Nephron progenitor cell (in vitro differentiated cells): ENCODE measurements around the gene KCNAB2.

Source experiments
- DNase-seq: peaks from one replicate; pipeline ENCODE4 v3.0.0; 2021
- H3K27ac Mint-ChIP-seq: 2 replicates; pipeline ENCODE4 v1.8.0; 2021; ENCODE audit warnings: mild to moderate bottlenecking, moderate library complexity, mixed read lengths
- H3K27me3 Mint-ChIP-seq: 2 replicates; pipeline ENCODE4 v1.8.0; 2021; ENCODE audit warnings: mild to moderate bottlenecking, low read depth, mixed read lengths; ENCODE audit not compliant: poor library complexity
- H3K36me3 Mint-ChIP-seq: 2 replicates; pipeline ENCODE4 v1.8.0; 2021; ENCODE audit warnings: low read depth, mixed read lengths
- H3K4me1 Mint-ChIP-seq: 2 replicates; pipeline ENCODE4 v1.8.0; 2021; ENCODE audit warnings: mixed read lengths
- H3K4me3 Mint-ChIP-seq: 2 replicates; pipeline ENCODE4 v1.8.0; 2021; ENCODE audit warnings: mild to moderate bottlenecking, moderate library complexity, mixed read lengths
- H3K9me3 Mint-ChIP-seq: 2 replicates; pipeline ENCODE4 v1.8.0; 2021; ENCODE audit warnings: mild to moderate bottlenecking, moderate library complexity, mixed read lengths
- CTCF ChIP-seq: fragments of 200-600 bp; sonication (generic); IDR thresholded peaks from 2 replicates; pipeline ENCODE4 v1.5.0; 2021; ENCODE audit warnings: antibody characterized with exemption

Gene KCNAB2

GRCh38 chr1:6097824-6098223, 52.1 kb downstream of the KCNAB2 start:
- no peak for TF ChIP-seq CTCF
- H3K27me3 Mint-ChIP-seq, result peaks cover 9% of the 10 kb centered on the region
- H3K36me3 Mint-ChIP-seq, result no peaks in the 10 kb centered on the region
- no peaks in the 10 kb centered on the region for H3K9me3 Mint-ChIP-seq
- H3K27ac Mint-ChIP-seq, result peak overlapping the region; percentile 58
- H3K4me3 Mint-ChIP-seq, result no peak overlapping the region
- H3K4me1 Mint-ChIP-seq, result peaks cover 38% of the 10 kb centered on the region
- peak; percentile 2 for DNase-seq

GRCh38 chr1:6098303-6099215, 52.9 kb downstream of the KCNAB2 start:
- H3K4me3 Mint-ChIP-seq, result no peak overlapping the region
- peaks cover 10% of the 10 kb centered on the region for H3K27me3 Mint-ChIP-seq
- H3K27ac Mint-ChIP-seq, result no peak overlapping the region
- peak; percentile 1 for DNase-seq
- peaks cover 31% of the 10 kb centered on the region for H3K4me1 Mint-ChIP-seq
- H3K36me3 Mint-ChIP-seq, result no peaks in the 10 kb centered on the region
- H3K9me3 Mint-ChIP-seq, result no peaks in the 10 kb centered on the region
- no peak for TF ChIP-seq CTCF

- Mint-ChIP-seq H3K27me3 (peaks cover 10% of the 10 kb centered on the region), H3K4me3 (no peak overlapping the region), H3K27ac (no peak overlapping the region), H3K36me3 (no peaks in the 10 kb centered on the region), H3K9me3 (no peaks in the 10 kb centered on the region), H3K4me1 (peaks cover 23% of the 10 kb centered on the region)
- TF ChIP-seq CTCF, result no peak
- peak; percentile 1 for DNase-seq
Measured at GRCh38 chr1:6099297-6099696, 53.6 kb downstream of the KCNAB2 start.

- peak; percentile 3 for DNase-seq
- no peak overlapping the region for H3K4me3 Mint-ChIP-seq
- H3K4me1 Mint-ChIP-seq, result peaks cover 23% of the 10 kb centered on the region
- no peak overlapping the region for H3K27ac Mint-ChIP-seq
- no peaks in the 10 kb centered on the region for H3K36me3 Mint-ChIP-seq
- TF ChIP-seq CTCF, result no peak
- peaks cover 10% of the 10 kb centered on the region for H3K27me3 Mint-ChIP-seq
- no peaks in the 10 kb centered on the region for H3K9me3 Mint-ChIP-seq
Measured at GRCh38 chr1:6099787-6100765, 54.4 kb downstream of the KCNAB2 start.

- H3K9me3 Mint-ChIP-seq, result no peaks in the 10 kb centered on the region
- no peak overlapping the region for H3K4me3 Mint-ChIP-seq
- peaks cover 23% of the 10 kb centered on the region for H3K4me1 Mint-ChIP-seq
- no peaks in the 10 kb centered on the region for H3K36me3 Mint-ChIP-seq
- peak; percentile 3 for DNase-seq
- peak overlapping the region; percentile 74 for H3K27ac Mint-ChIP-seq
- peaks cover 10% of the 10 kb centered on the region for H3K27me3 Mint-ChIP-seq
- TF ChIP-seq CTCF, result no peak
Measured at GRCh38 chr1:6100861-6101783, 55.4 kb downstream of the KCNAB2 start.
